ENCODE measurements around the gene AGER. TPM values are rescaled to one million over a fixed set of nuclear protein-coding genes. Genes with fewer than 3 reads are reported as not detected.

AGER gene
- polyA plus RNA-seq, 1 donor from 2014 or later = 7.2 TPM

- Histone ChIP-seq H3K27me3 (ENCODE audit: insufficient read depth, low read depth, low read length) (no peaks in the 10 kb centered on the region), H3K4me2 (ENCODE audit: low read length) (no peak overlapping the region), H4K20me1 (ENCODE audit: insufficient read depth) (no peaks in the 10 kb centered on the region), H3K9ac (ENCODE audit: low read length) (no peak overlapping the region), H3K27ac (ENCODE audit: low read length) (no peak overlapping the region), H2AFZ (ENCODE audit: low read depth, low read length) (no peak overlapping the region), H3F3A (ENCODE audit: insufficient read depth, low read length, poor library complexity, severe bottlenecking) (no peaks in the 10 kb centered on the region), H3K4me3 (ENCODE audit: low read length) (no peak overlapping the region), H3K9me3 (ENCODE audit: low read length) (no peaks in the 10 kb centered on the region), H3K79me2 (replicated peaks; ENCODE audit: insufficient read depth, low read length) (peaks cover 7% of the 10 kb centered on the region), H3K9me2 (ENCODE audit: insufficient read depth, low read length) (no peaks in the 10 kb centered on the region), H3K36me3 (ENCODE audit: insufficient read depth, low read length) (no peaks in the 10 kb centered on the region)
- TF ChIP-seq EZH2 (IDR thresholded peaks at IDR 0.05; ENCODE audit: borderline replicate concordance, insufficient read depth, low read length, poor library complexity, severe bottlenecking) (no peak), MXI1 (conservative IDR thresholded peaks at IDR 0.05; ENCODE audit: poor library complexity, severe bottlenecking) (no peak), EP300 (conservative IDR thresholded peaks at IDR 0.05; ENCODE audit: poor library complexity, severe bottlenecking) (no peak), POLR2AphosphoS5 (IDR thresholded peaks at IDR 0.05) (no peak), TAF1 (IDR thresholded peaks at IDR 0.05; ENCODE audit: low read depth) (no peak), RAD21 (conservative IDR thresholded peaks at IDR 0.05) (no peak), SMC3 (conservative IDR thresholded peaks at IDR 0.05; ENCODE audit: poor library complexity) (no peak)
- TF ChIP-seq, protein P1, sequence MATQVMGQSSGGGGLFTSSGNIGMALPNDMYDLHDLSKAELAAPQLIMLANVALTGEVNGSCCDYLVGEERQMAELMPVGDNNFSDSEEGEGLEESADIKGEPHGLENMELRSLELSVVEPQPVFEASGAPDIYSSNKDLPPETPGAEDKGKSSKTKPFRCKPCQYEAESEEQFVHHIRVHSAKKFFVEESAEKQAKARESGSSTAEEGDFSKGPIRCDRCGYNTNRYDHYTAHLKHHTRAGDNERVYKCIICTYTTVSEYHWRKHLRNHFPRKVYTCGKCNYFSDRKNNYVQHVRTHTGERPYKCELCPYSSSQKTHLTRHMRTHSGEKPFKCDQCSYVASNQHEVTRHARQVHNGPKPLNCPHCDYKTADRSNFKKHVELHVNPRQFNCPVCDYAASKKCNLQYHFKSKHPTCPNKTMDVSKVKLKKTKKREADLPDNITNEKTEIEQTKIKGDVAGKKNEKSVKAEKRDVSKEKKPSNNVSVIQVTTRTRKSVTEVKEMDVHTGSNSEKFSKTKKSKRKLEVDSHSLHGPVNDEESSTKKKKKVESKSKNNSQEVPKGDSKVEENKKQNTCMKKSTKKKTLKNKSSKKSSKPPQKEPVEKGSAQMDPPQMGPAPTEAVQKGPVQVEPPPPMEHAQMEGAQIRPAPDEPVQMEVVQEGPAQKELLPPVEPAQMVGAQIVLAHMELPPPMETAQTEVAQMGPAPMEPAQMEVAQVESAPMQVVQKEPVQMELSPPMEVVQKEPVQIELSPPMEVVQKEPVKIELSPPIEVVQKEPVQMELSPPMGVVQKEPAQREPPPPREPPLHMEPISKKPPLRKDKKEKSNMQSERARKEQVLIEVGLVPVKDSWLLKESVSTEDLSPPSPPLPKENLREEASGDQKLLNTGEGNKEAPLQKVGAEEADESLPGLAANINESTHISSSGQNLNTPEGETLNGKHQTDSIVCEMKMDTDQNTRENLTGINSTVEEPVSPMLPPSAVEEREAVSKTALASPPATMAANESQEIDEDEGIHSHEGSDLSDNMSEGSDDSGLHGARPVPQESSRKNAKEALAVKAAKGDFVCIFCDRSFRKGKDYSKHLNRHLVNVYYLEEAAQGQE (IDR thresholded peaks at IDR 0.05; ENCODE audit: borderline replicate concordance) = no peak
- TF ChIP-seq, protein P2, sequence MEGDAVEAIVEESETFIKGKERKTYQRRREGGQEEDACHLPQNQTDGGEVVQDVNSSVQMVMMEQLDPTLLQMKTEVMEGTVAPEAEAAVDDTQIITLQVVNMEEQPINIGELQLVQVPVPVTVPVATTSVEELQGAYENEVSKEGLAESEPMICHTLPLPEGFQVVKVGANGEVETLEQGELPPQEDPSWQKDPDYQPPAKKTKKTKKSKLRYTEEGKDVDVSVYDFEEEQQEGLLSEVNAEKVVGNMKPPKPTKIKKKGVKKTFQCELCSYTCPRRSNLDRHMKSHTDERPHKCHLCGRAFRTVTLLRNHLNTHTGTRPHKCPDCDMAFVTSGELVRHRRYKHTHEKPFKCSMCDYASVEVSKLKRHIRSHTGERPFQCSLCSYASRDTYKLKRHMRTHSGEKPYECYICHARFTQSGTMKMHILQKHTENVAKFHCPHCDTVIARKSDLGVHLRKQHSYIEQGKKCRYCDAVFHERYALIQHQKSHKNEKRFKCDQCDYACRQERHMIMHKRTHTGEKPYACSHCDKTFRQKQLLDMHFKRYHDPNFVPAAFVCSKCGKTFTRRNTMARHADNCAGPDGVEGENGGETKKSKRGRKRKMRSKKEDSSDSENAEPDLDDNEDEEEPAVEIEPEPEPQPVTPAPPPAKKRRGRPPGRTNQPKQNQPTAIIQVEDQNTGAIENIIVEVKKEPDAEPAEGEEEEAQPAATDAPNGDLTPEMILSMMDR (IDR thresholded peaks at IDR 0.05; ENCODE audit: poor library complexity, severe bottlenecking) = no peak
Measured at GRCh38 chr6:32168350-32168749, 15.7 kb downstream of the AGER start.

- Histone ChIP-seq H3K27me3 (ENCODE audit: insufficient read depth, low read depth, low read length) (no peaks in the 10 kb centered on the region), H2AFZ (ENCODE audit: low read depth, low read length) (no peak overlapping the region), H3K4me2 (ENCODE audit: low read length) (no peak overlapping the region), H3K9me3 (ENCODE audit: low read length) (no peaks in the 10 kb centered on the region), H3K27ac (ENCODE audit: low read length) (no peak overlapping the region), H3F3A (ENCODE audit: insufficient read depth, low read length, poor library complexity, severe bottlenecking) (no peaks in the 10 kb centered on the region), H3K36me3 (ENCODE audit: insufficient read depth, low read length) (no peaks in the 10 kb centered on the region), H3K9ac (ENCODE audit: low read length) (no peak overlapping the region), H3K79me2 (replicated peaks; ENCODE audit: insufficient read depth, low read length) (peaks cover 6% of the 10 kb centered on the region), H4K20me1 (ENCODE audit: insufficient read depth) (no peaks in the 10 kb centered on the region), H3K4me3 (ENCODE audit: low read length) (no peak overlapping the region), H3K9me2 (ENCODE audit: insufficient read depth, low read length) (no peaks in the 10 kb centered on the region)
- TF ChIP-seq RAD21 (conservative IDR thresholded peaks at IDR 0.05) (no peak), EP300 (conservative IDR thresholded peaks at IDR 0.05; ENCODE audit: poor library complexity, severe bottlenecking) (no peak), SMC3 (conservative IDR thresholded peaks at IDR 0.05; ENCODE audit: poor library complexity) (no peak), EZH2 (IDR thresholded peaks at IDR 0.05; ENCODE audit: borderline replicate concordance, insufficient read depth, low read length, poor library complexity, severe bottlenecking) (no peak), MXI1 (conservative IDR thresholded peaks at IDR 0.05; ENCODE audit: poor library complexity, severe bottlenecking) (no peak), TAF1 (IDR thresholded peaks at IDR 0.05; ENCODE audit: low read depth) (no peak), POLR2AphosphoS5 (IDR thresholded peaks at IDR 0.05) (no peak)
- TF ChIP-seq, protein P2 (IDR thresholded peaks at IDR 0.05; ENCODE audit: poor library complexity, severe bottlenecking) = no peak
- TF ChIP-seq, protein P1 (IDR thresholded peaks at IDR 0.05; ENCODE audit: borderline replicate concordance) = no peak
Measured at GRCh38 chr6:32167761-32168262, 16.2 kb downstream of the AGER start.

Data from neural cell (in vitro differentiated cells).